ENCODE data around the gene RIPPLY1.

RIPPLY1 gene

GRCh38 chrX:106952089-106952488 is 48.9 kb upstream of the RIPPLY1 start:
- TF ChIP-seq, protein P1, sequence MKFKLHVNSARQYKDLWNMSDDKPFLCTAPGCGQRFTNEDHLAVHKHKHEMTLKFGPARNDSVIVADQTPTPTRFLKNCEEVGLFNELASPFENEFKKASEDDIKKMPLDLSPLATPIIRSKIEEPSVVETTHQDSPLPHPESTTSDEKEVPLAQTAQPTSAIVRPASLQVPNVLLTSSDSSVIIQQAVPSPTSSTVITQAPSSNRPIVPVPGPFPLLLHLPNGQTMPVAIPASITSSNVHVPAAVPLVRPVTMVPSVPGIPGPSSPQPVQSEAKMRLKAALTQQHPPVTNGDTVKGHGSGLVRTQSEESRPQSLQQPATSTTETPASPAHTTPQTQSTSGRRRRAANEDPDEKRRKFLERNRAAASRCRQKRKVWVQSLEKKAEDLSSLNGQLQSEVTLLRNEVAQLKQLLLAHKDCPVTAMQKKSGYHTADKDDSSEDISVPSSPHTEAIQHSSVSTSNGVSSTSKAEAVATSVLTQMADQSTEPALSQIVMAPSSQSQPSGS (tag by site-specific recombination; IDR thresholded peaks at IDR 0.05; ENCODE audit: low read depth), result no peak
- no peak for TF ChIP-seq ZNF274 (IDR thresholded peaks at IDR 0.05; ENCODE audit: low read length)
- TF ChIP-seq ZNF274 (tag by site-specific recombination; IDR thresholded peaks at IDR 0.05; ENCODE audit: borderline replicate concordance), result no peak
- no peak for TF ChIP-seq ZNF660 (tag by site-specific recombination; IDR thresholded peaks at IDR 0.05)
- TF ChIP-seq ZNF596 (tag by site-specific recombination; IDR thresholded peaks at IDR 0.05), result no peak
- TF ChIP-seq ZNF747 (tag by site-specific recombination; IDR thresholded peaks at IDR 0.05), result no peak
- no peak for TF ChIP-seq ZNF146 (tag by site-specific recombination; IDR thresholded peaks at IDR 0.05)
- no peak for TF ChIP-seq KLF8 (tag by site-specific recombination; IDR thresholded peaks at IDR 0.05)
- ChIA-PET CTCF (interaction anchor here (0.5 to 2.6 kb wide), 7 partner anchors 10 to 1093 kb away, joined by 3 to 16 read pairs (median 4); partner anchors contain the start of gene VSIG1), POLR2A (no interaction called here)

GRCh38 chrX:106951230-106951629 is 48.1 kb upstream of the RIPPLY1 start:
- Histone ChIP-seq H3K4me3 (ENCODE audit: low read depth, low read length) (no peak overlapping the region), H3K4me1 (ENCODE audit: control insufficient read depth, insufficient read depth, low read length) (no peaks in the 10 kb centered on the region), H3K36me3 (ENCODE audit: control insufficient read depth in 2 of 2, insufficient read depth in 1 of 2, low read length in 2 of 2) (peaks cover 19 to 55% of the 10 kb centered on the region in 2 experiments), H3K27ac (ENCODE audit: extremely low read depth, low read depth, low read length) (no peak overlapping the region), H3K9me3 (ENCODE audit: control insufficient read depth, insufficient read depth, low read depth, low read length) (no peaks in the 10 kb centered on the region)
- ChIA-PET POLR2A (no interaction called here), CTCF (interaction anchor here (1.0 to 2.6 kb wide), 3 partner anchors 11 to 57 kb away, joined by 3 to 16 read pairs (median 9); no protein-coding TSS in a partner anchor)
- no peak for TF ChIP-seq ZNF530 (tag by site-specific recombination; IDR thresholded peaks at IDR 0.05; ENCODE audit: low read depth)
- TF ChIP-seq ZSCAN16 (tag by site-specific recombination; IDR thresholded peaks at IDR 0.05), result no peak
- TF ChIP-seq ZNF404 (tag by site-specific recombination; IDR thresholded peaks at IDR 0.05), result no peak
- no peak for TF ChIP-seq KLF9 (tag by site-specific recombination; IDR thresholded peaks at IDR 0.05; ENCODE audit: low read depth)
- no peak for TF ChIP-seq ZNF132 (tag by site-specific recombination; IDR thresholded peaks at IDR 0.05; ENCODE audit: borderline replicate concordance)
- no peak for TF ChIP-seq ZNF623 (tag by site-specific recombination; IDR thresholded peaks at IDR 0.05)
- TF ChIP-seq ZIC2 (tag by site-specific recombination; IDR thresholded peaks at IDR 0.05), result no peak
- TF ChIP-seq GLI4 (tag by site-specific recombination; IDR thresholded peaks at IDR 0.05), result no peak
- no peak for TF ChIP-seq ZNF169 (tag by site-specific recombination; IDR thresholded peaks at IDR 0.05)
- TF ChIP-seq, protein P2, sequence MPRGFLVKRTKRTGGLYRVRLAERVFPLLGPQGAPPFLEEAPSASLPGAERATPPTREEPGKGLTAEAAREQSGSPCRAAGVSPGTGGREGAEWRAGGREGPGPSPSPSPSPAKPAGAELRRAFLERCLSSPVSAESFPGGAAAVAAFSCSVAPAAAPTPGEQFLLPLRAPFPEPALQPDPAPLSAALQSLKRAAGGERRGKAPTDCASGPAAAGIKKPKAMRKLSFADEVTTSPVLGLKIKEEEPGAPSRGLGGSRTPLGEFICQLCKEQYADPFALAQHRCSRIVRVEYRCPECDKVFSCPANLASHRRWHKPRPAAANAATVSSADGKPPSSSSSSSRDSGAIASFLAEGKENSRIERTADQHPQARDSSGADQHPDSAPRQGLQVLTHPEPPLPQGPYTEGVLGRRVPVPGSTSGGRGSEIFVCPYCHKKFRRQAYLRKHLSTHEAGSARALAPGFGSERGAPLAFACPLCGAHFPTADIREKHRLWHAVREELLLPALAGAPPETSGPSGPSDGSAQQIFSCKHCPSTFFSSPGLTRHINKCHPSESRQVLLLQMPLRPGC (tag by site-specific recombination; IDR thresholded peaks at IDR 0.05), result no peak
- no peak for TF ChIP-seq SP2 (tag by site-specific recombination; IDR thresholded peaks at IDR 0.05)

More at GRCh38 chrX:106952089-106952488, 48.9 kb upstream of the RIPPLY1 start:
- no peaks in the 10 kb centered on the region for H3K9me3 ChIP-seq (ENCODE audit: control insufficient read depth, insufficient read depth, low read depth, low read length)
- no peaks in the 10 kb centered on the region for H3K4me1 ChIP-seq (ENCODE audit: control insufficient read depth, insufficient read depth, low read length)
- no peak overlapping the region for H3K4me3 ChIP-seq (ENCODE audit: low read depth, low read length)
- no peak overlapping the region for H3K27ac ChIP-seq (ENCODE audit: extremely low read depth, low read depth, low read length)
- H3K36me3 ChIP-seq (ENCODE audit: control insufficient read depth in 2 of 2, insufficient read depth in 1 of 2, low read length in 2 of 2), result peaks cover 23 to 62% of the 10 kb centered on the region in 2 experiments

GRCh38 chrX:106950381-106950780 is 47.2 kb upstream of the RIPPLY1 start:
- no peak for TF ChIP-seq REPIN1 (tag by site-specific recombination; IDR thresholded peaks at IDR 0.05; ENCODE audit: low read depth)
- ChIA-PET POLR2A (no interaction called here), CTCF (interaction anchor here (1.1 to 2.6 kb wide), 3 partner anchors 10 to 56 kb away, joined by 4 to 16 read pairs (median 9); no protein-coding TSS in a partner anchor)
- Histone ChIP-seq H3K9me3 (ENCODE audit: control insufficient read depth, insufficient read depth, low read depth, low read length) (no peaks in the 10 kb centered on the region), H3K27ac (ENCODE audit: extremely low read depth, low read depth, low read length) (no peak overlapping the region), H3K4me3 (ENCODE audit: low read depth, low read length) (no peak overlapping the region), H3K4me1 (ENCODE audit: control insufficient read depth, insufficient read depth, low read length) (no peaks in the 10 kb centered on the region), H3K36me3 (ENCODE audit: control insufficient read depth in 2 of 2, insufficient read depth in 1 of 2, low read length in 2 of 2) (peaks cover 19 to 47% of the 10 kb centered on the region in 2 experiments)
